ENCODE data around the gene PRKCH.

PRKCH gene

DNA sequence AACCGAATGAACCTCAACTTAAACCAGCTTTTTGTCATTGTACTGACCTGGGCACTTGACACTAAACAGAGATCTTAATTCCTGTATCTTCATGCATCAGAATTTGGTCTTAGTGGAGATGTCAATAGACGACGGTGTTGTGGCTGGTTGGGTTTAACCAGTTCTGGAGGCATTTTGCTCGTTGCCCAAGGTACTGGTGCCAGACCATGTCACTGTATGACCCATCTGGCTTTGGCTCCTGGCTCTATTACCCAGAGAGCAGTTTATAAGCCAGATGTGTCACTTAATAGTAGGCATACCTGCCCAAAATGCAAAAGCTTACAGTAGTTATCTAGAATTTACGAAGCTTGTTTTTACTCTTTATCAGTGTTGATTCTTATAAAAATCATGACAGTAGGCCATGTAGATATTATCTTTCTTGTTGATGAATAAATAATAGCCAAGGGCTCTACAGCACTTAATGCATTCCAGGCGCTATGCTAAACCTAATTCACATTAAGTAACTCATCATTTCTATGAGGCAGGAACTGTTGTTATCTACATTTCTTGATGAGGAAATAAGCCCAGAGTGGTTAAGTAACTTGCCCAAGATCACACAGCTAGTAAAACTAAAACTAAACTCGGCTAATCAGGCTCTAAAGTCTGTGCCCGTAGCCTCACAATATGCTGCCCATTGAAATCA lies 194.2 kb downstream of the PRKCH start:
- no peak overlapping the region for H3K4me3 ChIP-seq (ENCODE audit: low read depth, low read length)
- DNase-seq (ENCODE audit: low read depth), result no peak
- TF ChIP-seq, protein P1, sequence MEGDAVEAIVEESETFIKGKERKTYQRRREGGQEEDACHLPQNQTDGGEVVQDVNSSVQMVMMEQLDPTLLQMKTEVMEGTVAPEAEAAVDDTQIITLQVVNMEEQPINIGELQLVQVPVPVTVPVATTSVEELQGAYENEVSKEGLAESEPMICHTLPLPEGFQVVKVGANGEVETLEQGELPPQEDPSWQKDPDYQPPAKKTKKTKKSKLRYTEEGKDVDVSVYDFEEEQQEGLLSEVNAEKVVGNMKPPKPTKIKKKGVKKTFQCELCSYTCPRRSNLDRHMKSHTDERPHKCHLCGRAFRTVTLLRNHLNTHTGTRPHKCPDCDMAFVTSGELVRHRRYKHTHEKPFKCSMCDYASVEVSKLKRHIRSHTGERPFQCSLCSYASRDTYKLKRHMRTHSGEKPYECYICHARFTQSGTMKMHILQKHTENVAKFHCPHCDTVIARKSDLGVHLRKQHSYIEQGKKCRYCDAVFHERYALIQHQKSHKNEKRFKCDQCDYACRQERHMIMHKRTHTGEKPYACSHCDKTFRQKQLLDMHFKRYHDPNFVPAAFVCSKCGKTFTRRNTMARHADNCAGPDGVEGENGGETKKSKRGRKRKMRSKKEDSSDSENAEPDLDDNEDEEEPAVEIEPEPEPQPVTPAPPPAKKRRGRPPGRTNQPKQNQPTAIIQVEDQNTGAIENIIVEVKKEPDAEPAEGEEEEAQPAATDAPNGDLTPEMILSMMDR (conservative IDR thresholded peaks at IDR 0.05; ENCODE audit: low read depth, low read length), result no peak

DNA sequence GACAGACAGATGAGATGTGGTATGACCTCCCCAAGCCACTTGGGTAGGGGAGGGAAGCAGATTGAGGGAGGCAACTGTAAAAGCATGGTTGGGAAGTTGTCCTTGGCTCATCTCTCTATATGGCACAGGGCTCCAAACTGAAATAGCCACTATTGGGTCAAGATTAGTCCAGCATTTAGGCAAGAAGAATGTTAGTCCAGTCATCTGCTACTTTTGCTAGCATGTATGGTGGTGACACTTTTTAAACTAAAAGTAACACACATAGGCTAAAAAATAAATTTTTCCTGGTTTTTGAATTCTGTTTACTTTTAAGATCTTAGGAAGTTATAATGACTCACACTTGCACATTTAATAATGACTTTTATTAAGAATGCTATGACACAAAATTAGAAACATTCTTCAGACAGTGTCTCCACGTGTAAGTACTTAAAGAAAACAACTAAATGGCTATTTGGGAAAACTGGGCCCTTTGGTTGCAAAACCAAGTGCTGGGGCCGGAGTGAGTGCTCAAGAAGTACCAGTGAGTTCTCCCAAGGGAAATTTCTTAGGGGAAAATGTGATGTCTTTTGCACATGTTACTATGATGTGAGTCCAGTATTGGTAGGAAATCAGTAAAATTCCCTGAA lies 194.9 kb downstream of the PRKCH start:
- TF ChIP-seq, protein P1 (conservative IDR thresholded peaks at IDR 0.05; ENCODE audit: low read depth, low read length), result no peak
- DNase-seq (ENCODE audit: low read depth), result no peak
- no peak overlapping the region for H3K4me3 ChIP-seq (ENCODE audit: low read depth, low read length)

DNA sequence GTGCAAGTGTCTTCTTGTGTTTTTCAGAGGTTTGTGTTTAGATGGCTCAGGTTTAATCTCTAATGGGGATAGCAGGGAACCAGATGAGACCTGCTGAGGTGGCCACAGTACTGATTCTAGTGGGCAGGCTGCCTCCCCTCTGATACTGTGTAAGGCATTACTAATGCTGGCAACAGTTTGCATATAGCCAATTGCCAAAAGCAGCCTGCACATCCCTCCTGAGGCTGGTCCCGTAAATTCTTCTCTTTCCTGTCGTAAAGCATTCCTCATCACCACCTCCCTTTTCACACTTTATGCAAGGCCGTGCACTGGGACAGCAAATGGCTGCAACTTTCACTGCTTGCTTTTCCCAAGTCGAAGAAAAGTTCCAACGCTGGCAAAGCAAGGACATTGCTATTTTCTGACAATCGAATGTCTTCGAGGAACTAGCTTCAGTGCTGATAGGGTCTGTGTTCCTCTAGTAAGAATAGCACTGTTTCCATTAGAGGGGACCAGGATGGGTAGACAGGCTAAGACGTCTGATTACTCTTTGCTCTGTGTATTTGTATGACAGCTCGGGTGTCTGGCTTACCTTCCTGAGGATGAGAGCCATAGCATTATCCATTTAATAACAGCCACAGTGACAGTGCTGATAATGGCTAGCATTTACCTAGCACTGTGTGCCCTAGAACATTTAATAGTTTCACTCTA lies 195.7 kb downstream of the PRKCH start:
- H3K4me3 ChIP-seq (ENCODE audit: low read depth, low read length), result no peak overlapping the region
- DNase-seq (ENCODE audit: low read depth), result no peak
- TF ChIP-seq, protein P1 (conservative IDR thresholded peaks at IDR 0.05; ENCODE audit: low read depth, low read length), result no peak

DNA sequence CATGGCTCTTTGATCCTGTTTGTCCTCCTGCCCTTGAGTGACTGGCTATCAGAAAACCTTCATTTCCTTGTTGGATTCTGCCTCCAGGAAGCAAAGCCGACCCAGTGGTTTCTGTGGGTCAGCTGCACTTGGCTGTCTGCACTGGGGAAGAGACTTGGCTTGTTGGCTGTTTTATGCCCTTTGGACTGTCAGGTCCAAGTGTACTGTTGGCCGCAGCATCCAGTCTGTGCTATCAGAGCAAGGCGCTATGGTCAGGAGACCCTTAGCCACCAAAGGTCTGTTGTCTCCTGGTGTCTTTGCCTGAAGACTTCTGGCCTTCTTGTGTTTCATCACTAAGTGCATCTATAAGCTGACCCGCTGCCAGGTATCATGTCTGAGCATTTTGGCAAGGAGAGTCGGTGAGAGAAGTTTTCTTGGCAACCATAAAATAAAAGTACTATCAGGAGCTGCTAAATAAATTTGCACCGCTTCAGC lies 196.6 kb downstream of the PRKCH start:
- no peak for DNase-seq (ENCODE audit: low read depth)
- no peak overlapping the region for H3K4me3 ChIP-seq (ENCODE audit: low read depth, low read length)
- TF ChIP-seq, protein P1 (conservative IDR thresholded peaks at IDR 0.05; ENCODE audit: low read depth, low read length), result no peak

DNA sequence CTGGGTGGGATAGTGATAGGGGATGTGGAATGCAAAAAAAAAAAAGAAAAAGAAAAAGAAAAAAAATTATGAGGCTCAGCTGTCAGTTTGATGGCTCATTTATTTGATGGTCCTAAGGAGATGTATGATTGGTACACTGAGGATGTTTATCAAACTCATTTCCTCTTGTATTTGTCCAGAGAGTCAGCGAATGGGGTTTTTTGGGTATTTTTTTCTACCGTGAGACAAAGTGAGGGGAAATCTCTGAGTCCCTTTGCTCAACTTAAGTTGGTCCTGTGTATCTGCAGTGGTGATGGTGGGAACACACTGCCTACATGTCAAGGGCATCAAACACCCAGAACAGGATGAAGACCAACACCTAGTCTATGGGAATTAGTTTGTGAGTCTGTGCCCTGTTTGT lies 197.0 kb downstream of the PRKCH start:
- TF ChIP-seq, protein P1 (conservative IDR thresholded peaks at IDR 0.05; ENCODE audit: low read depth, low read length), result no peak

DNA sequence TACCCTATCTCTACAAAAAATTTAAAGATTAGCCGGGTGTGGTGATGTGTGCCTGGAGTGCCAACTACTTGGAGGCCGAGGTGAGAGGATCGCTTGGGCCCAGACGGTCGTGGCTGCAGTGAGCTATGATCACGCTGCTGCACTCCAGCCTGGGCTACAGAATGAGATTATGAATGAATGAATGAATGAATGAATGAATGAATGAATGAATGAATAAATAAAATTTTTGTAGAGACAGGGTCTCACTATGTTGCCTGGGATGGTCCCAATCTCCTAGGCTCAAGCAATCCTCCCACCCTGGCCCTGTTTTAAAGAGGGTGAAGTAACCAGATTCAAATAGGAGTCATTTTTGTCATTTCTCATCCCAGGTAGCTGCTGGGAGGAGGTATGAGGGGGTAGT lies 197.7 kb downstream of the PRKCH start:
- H3K4me3 ChIP-seq (ENCODE audit: low read depth, low read length), result no peak overlapping the region
- DNase-seq (ENCODE audit: low read depth), result no peak
- TF ChIP-seq, protein P1 (conservative IDR thresholded peaks at IDR 0.05; ENCODE audit: low read depth, low read length), result no peak

More for the DNA sequence above, 197.0 kb downstream of the PRKCH start:
- DNase-seq (ENCODE audit: low read depth), result no peak
- H3K4me3 ChIP-seq (ENCODE audit: low read depth, low read length), result no peak overlapping the region
